Esophagus muscularis mucosa (tissue), 4 donors: Measurements from ENCODE around the gene TIMM17A. TPM values are rescaled to one million over a fixed set of nuclear protein-coding genes. Genes with fewer than 3 reads are reported as not detected.

ENCODE experiments used
- DNase-seq: peaks from one replicate; pipeline ENCODE4 v3.0.0-alpha.2; 2017; ENCODE audit errors: extremely low spot score
- H3K27ac ChIP-seq, 4 donors: fragments of 200-600 bp; sonication (generic); replicated peaks in 1 of 4; 1 replicate in 3 of 4; 2 replicates in 1 of 4; pipeline ENCODE4 v1.5.1; 2016 to 2019; ENCODE audit warnings: mild to moderate bottlenecking in 1 of 4
- H3K27me3 ChIP-seq, 4 donors: fragments of 200-600 bp; sonication (generic); one replicate each; pipeline versions ENCODE4 v1.5.1 to v1.6.0; 2016 to 2019
- H3K36me3 ChIP-seq, 4 donors: fragments of 200-600 bp; sonication (generic); one replicate each; pipeline ENCODE4 v1.5.1; 2016 to 2019
- H3K4me1 ChIP-seq, 4 donors: fragments of 200-600 bp; sonication (generic); one replicate each; pipeline ENCODE4 v1.5.1; 2016 to 2019
- H3K4me3 ChIP-seq, 4 donors: fragments of 200-600 bp; sonication (generic); 1 replicate in 2 of 4; 2 replicates in 2 of 4; pipeline ENCODE4 v1.5.1; 2016 to 2019; ENCODE audit warnings: mild to moderate bottlenecking in 4 of 4, moderate library complexity in 1 of 4
- H3K9me3 ChIP-seq, 4 donors: fragments of 200-600 bp; sonication (generic); 1 replicate in 3 of 4; 2 replicates in 1 of 4; pipeline ENCODE4 v1.5.1; 2016 to 2019
- EP300 ChIP-seq: sonication (generic); formaldehyde crosslinking; IDR thresholded peaks from one replicate; pipeline ENCODE4 v1.6.1; 2017; ENCODE audit warnings: antibody characterized with exemption
- POLR2A ChIP-seq: fragments of 450-650 bp; IDR thresholded peaks from one replicate; pipeline ENCODE4 v1.6.1; 2017; ENCODE audit warnings: antibody characterized with exemption, moderate library complexity, mild to moderate bottlenecking, low read depth
- POLR2AphosphoS5 ChIP-seq, 2 donors: sonication (generic); formaldehyde crosslinking; IDR thresholded peaks; one replicate each; pipeline ENCODE4 v1.6.1; 2017; ENCODE audit warnings: antibody characterized with exemption in 2 of 2
- WGBS: methylation state at CpG from one replicate; pipeline ENCODE4 v1.1.5; 2018; 5-methylcytosine and 5-hydroxymethylcytosine counted together
- intact Hi-C: fragments of 100-400 bp; cut with DNase I; formaldehyde crosslinking; loops from one replicate; pipeline ENCODE4 v1.15.1; 2023
- total RNA-seq, 4 donors: library from RNA; depleted of rRNA; stranded (reverse); fragments of >200 nt; gene quantifications; one replicate each; pipeline versions ENCODE4 v1.1.0 to v1.2.1, GENCODE V29; 2016
- TF ChIP-seq, protein P1 (sequence below), 3 experiments: fragments of 200-600 bp in 2 of 3; fragments of 450-650 bp in 1 of 3; sonication (generic) in 2 of 3; IDR thresholded peaks; one replicate each; pipeline ENCODE4 v1.5.1; 2017 to 2019; ENCODE audit warnings: antibody characterized with exemption in 3 of 3, mild to moderate bottlenecking in 2 of 3, moderate library complexity in 1 of 3

The TIMM17A gene
- total RNA-seq, 4 donors from 2014 or later, result 30.7 to 46.1 (median 32.4) TPM

DNA sequence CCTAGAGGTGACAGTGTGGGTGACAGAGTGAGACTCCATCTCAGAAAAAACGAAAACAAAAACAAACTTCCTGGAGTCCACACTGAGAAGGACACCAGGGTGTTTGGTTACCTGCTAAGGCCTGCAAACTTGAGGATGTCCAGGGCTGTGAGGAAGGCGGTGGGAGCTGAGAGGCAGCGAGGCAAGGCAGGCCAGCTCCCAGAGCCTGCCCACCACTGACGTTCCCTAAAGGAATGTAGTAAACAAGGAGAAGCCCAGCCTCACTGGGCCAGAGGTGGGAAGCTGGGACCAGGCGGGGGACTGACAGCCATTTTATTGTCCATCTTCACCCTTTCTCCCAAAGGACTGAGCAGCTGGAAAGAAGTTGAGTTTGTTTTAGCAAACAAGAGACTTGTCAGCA, 42.5 kb upstream of the TIMM17A start:
- TF ChIP-seq, protein P1, sequence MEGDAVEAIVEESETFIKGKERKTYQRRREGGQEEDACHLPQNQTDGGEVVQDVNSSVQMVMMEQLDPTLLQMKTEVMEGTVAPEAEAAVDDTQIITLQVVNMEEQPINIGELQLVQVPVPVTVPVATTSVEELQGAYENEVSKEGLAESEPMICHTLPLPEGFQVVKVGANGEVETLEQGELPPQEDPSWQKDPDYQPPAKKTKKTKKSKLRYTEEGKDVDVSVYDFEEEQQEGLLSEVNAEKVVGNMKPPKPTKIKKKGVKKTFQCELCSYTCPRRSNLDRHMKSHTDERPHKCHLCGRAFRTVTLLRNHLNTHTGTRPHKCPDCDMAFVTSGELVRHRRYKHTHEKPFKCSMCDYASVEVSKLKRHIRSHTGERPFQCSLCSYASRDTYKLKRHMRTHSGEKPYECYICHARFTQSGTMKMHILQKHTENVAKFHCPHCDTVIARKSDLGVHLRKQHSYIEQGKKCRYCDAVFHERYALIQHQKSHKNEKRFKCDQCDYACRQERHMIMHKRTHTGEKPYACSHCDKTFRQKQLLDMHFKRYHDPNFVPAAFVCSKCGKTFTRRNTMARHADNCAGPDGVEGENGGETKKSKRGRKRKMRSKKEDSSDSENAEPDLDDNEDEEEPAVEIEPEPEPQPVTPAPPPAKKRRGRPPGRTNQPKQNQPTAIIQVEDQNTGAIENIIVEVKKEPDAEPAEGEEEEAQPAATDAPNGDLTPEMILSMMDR (IDR thresholded peaks at IDR 0.05), result no peak
- TF ChIP-seq EP300, result no peak
- TF ChIP-seq POLR2A, result no peak
- peak; percentile 71 to 80 for TF ChIP-seq POLR2AphosphoS5 (IDR thresholded peaks at IDR 0.05)
- H3K4me1 ChIP-seq, result peaks cover 22 to 100% (median 100%) of the 10 kb centered on the region in 4 donors
- H3K27me3 ChIP-seq, result peaks cover 0 to 3% (median 0%) of the 10 kb centered on the region in 4 donors
- WGBS, result 43% methylated on average over 4 of the region's 5 CpGs
- peaks cover 0 to 25% (median 9%) of the 10 kb centered on the region in 4 donors for H3K36me3 ChIP-seq
- no peak for DNase-seq
- H3K9me3 ChIP-seq, result no peaks in the 10 kb centered on the region
- intact Hi-C loops, result no loop called here
- H3K4me3 ChIP-seq, result peak overlapping the region in 2 of 4 donors; percentile 1 to 30
- peak overlapping the region; percentile 91 to 95 (median 94) for H3K27ac ChIP-seq

DNA sequence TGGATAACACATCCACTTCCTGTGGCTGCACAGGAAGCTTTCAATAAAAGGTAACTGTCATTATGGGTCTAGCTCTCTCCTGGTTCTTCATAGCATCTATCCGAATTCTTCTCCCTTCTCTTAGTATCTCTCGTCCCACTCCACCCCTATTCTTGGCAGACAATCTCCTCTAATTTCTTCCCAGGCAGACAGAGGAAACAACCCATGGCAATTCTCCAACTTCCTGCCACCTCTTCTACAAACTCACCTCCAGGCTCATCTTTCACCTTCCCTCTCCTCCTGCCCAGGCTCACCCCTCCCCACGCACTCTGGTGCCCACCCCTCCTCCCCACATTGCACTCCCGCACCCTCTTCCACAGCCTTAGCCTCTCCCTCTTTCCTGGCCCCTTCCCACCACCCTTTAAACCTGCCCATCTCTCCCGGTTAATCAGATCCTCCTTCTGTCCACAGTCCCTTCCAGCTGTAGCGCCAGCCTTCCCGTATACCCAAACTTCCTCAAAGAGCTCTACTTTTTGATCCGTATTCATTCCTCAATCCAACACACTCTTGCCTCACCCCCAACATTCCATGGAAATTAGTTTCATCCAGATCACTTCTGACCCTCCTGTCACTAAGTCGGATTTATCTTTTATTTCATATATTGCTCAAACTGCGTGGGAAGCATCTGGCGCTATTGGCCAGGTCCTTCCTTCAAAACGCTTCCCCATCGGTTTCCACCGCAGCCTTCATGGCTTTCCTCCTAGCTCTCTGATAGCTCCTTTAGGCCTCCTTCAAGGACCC, 40.7 kb upstream of the TIMM17A start:
- intact Hi-C loops, result no loop called here
- peak overlapping the region in 1 of 4 donors; percentile 29 for H3K4me3 ChIP-seq
- peak overlapping the region; percentile 91 to 95 (median 94) for H3K27ac ChIP-seq
- H3K9me3 ChIP-seq, result no peaks in the 10 kb centered on the region
- WGBS, result 47% methylated on average over 14 of the region's 14 CpGs
- TF ChIP-seq EP300 (no peak), POLR2AphosphoS5 (IDR thresholded peaks at IDR 0.05) (peak in 1 of 2 donors; percentile 35)
- H3K27me3 ChIP-seq, result peaks cover 0 to 3% (median 0%) of the 10 kb centered on the region in 4 donors
- no peak for DNase-seq
- peaks cover 0 to 24% (median 5%) of the 10 kb centered on the region in 4 donors for H3K36me3 ChIP-seq
- H3K4me1 ChIP-seq, result peaks cover 32 to 100% (median 100%) of the 10 kb centered on the region in 4 donors

DNA sequence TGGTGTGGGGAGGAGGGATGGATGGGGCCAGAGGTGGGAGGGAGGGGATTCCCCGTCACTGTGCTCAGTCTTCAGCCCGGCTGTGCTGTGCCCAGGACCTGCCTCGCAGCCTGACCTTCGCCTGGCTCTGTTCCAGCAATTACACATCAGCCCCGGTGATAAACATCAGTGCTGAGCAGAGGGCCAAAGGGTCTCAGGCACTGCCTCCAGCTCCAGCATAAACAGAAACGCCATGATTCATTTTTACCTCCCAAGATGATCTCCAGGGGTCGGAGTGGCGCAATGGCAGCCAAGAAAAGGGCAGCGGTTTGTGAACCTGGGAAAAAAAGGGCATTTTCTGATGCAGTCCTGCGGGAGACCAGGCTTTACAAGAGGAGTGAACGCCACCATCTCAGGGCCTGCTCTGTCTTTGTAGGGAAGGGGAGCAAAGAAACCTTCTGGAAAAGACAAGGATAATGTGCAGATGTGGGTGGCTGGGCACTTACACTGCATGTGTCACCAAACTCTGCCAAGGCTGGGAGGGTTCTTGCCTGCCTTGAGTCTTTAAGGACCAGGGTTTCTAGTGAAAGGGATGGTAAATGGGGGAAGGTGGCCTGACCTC, 38.6 kb upstream of the TIMM17A start:
- TF ChIP-seq POLR2A, result no peak
- TF ChIP-seq EP300, result peak; percentile 59
- TF ChIP-seq POLR2AphosphoS5 (IDR thresholded peaks at IDR 0.05), result peak; percentile 77 to 84
- TF ChIP-seq, protein P1 (IDR thresholded peaks at IDR 0.05), result no peak
- Histone ChIP-seq H3K27ac (peak overlapping the region; percentile 91 to 95 (median 94)), H3K9me3 (no peaks in the 10 kb centered on the region), H3K27me3 (peaks cover 0 to 3% (median 0%) of the 10 kb centered on the region in 4 donors), H3K4me3 (peak overlapping the region; percentile 11 to 45 (median 20)), H3K4me1 (peaks cover 35 to 100% (median 100%) of the 10 kb centered on the region in 4 donors), H3K36me3 (peaks cover 0 to 24% (median 6%) of the 10 kb centered on the region in 4 donors)
- intact Hi-C loops, result loop anchor here (2.0 kb wide), 1 partner anchor 20 kb away; no protein-coding TSS in a partner anchor
- peak; percentile 96 for DNase-seq
- WGBS, result 21% methylated on average over 11 of the region's 11 CpGs

DNA sequence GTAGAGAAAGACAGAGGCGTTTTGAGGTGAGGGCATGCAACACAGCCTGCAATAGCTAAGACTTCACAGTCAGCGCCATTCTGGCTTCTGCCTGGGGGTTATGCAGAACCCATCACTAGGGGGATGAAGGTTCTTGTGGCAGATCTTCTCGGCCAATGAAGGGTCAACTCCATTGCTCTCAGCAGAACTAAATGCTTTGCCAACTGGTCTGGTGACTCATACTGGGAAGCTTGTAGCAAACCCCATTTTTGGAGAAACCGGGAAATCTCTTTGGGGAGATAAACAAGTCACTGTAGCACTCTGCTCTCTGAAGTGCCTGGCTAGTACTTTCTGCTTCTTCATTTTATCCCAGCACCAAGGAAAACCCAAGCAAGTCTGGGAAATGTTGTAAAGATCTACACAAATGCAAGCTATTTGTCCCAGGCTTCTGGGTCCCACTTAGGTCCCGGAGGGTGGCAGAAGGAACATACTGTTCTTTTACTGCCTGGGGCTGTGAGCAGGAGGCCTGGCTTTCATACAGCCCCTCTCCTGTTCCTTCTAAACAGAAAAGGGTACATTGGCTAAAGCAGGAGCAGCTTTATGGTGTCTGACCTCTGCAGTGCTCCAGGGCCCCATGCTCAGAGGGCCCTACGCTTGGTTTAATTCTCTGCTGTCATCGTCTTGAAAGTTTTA, 37.8 kb upstream of the TIMM17A start:
- intact Hi-C loops, result loop anchor here (2.0 kb wide), 1 partner anchor 21 kb away; no protein-coding TSS in a partner anchor
- peak overlapping the region; percentile 11 to 45 (median 20) for H3K4me3 ChIP-seq
- peaks cover 35 to 100% (median 100%) of the 10 kb centered on the region in 4 donors for H3K4me1 ChIP-seq
- TF ChIP-seq POLR2A, result no peak
- TF ChIP-seq EP300, result peak; percentile 80
- peak; percentile 59 to 78 for TF ChIP-seq POLR2AphosphoS5 (IDR thresholded peaks at IDR 0.05)
- peaks cover 0 to 3% (median 0%) of the 10 kb centered on the region in 4 donors for H3K27me3 ChIP-seq
- peaks cover 0 to 23% (median 6%) of the 10 kb centered on the region in 4 donors for H3K36me3 ChIP-seq
- WGBS, result 33% methylated on average over 7 of the region's 7 CpGs
- H3K27ac ChIP-seq, result peak overlapping the region; percentile 91 to 95 (median 94)
- no peaks in the 10 kb centered on the region for H3K9me3 ChIP-seq
- no peak for DNase-seq

DNA sequence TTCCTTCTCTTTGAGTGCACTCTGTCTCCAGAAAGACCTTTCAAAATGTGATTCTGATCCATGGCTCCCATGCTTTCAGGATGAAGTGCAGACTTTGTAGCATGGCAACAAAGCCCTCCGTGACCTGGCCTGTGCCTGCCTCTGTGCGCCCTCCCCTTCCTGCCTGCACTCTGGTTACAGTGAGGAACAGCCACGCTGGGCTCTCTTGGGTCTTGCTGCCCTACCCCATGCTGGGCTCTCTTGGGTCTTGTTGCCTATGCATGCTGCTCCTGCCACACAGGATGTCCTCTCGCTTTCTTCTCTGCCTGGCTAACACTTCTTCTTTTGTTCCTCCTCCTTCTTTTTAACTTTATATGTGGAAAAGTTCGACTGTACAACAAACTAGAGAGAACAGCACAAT, 37.0 kb upstream of the TIMM17A start:
- DNase-seq, result no peak
- intact Hi-C loops, result no loop called here
- Histone ChIP-seq H3K27ac (peak overlapping the region; percentile 91 to 95 (median 94)), H3K4me3 (peak overlapping the region in 3 of 4 donors; percentile 5 to 25 (median 17)), H3K27me3 (peaks cover 0 to 3% (median 0%) of the 10 kb centered on the region in 4 donors), H3K9me3 (no peaks in the 10 kb centered on the region), H3K36me3 (peaks cover 0 to 28% (median 10%) of the 10 kb centered on the region in 4 donors), H3K4me1 (peaks cover 35 to 100% (median 100%) of the 10 kb centered on the region in 4 donors)
- no peak for TF ChIP-seq POLR2A
- TF ChIP-seq POLR2AphosphoS5 (IDR thresholded peaks at IDR 0.05), result no peak
- no peak for TF ChIP-seq EP300
- TF ChIP-seq, protein P1 (IDR thresholded peaks at IDR 0.05), result no peak
- 42% methylated on average over 5 of the region's 5 CpGs for WGBS
